DND-41 (cell line): Measurements from ENCODE around the gene AK5.

Experiments used
- CTCF ChIP-seq: IDR thresholded peaks from 2 replicates; pipeline ENCODE4 v1.5.1; 2012; ENCODE audit warnings: borderline replicate concordance, low read length, moderate library complexity, mild to moderate bottlenecking; ENCODE audit not compliant: poor library complexity, severe bottlenecking; ENCODE audit errors: extremely low read depth
- EZH2 ChIP-seq: IDR thresholded peaks from 3 replicates; pipeline ENCODE4 v1.6.1; 2012; ENCODE audit warnings: borderline replicate concordance, low read depth, mild to moderate bottlenecking, moderate library complexity, low read length, inconsistent platforms; ENCODE audit not compliant: severe bottlenecking

- TF ChIP-seq CTCF, result no peak
- TF ChIP-seq EZH2, result no peak
Measured at GRCh38 chr1:77484334-77484733, 202.5 kb downstream of the AK5 start.
